SW 1271 (cell line): Measurements from ENCODE around the gene RAD23B.

Experiments
- DNase-seq, 2 experiments: peaks; one replicate each; lab custom pipeline; 2025; lab: John Stamatoyannopoulos, UW

The RAD23B gene

DNA sequence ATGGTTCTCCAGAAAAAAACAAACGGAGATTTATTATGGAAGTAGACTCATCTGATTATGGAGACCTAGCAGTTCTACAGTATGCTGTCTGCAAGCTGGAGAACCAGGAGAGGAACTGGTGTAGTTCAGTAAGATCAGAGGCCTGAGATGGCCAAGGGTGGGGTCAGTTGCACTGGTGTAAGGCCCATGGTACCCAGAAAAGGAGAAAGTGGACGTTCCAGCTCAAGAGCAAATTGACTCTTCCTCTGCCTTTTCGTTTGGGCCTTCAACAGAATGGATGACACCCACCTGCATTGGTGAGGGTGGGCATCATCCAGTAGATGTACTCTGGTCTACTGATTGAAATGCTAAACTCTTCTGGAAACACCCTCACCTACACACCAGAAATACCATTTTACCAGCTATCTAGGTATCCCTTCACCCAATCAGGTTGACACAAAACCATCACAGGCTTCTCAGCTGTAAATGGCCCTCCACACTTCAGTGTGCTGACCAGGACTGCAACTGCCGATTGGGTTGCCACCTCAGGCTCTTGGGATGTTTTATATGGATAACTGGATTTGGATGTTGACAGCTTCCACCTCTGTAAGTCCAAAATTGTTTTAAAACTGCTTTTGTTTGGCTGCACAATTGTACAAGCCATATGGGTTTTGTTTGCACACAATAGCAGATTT, 51.2 kb downstream of the RAD23B start:
- no peak for DNase-seq

GRCh38 chr9:107335331-107335730, 52.3 kb downstream of the RAD23B start:
- no peak for DNase-seq

- no peak for DNase-seq
Observed at GRCh38 chr9:107336718-107337360, 53.8 kb downstream of the RAD23B start.

GRCh38 chr9:107337676-107338590, 54.9 kb downstream of the RAD23B start:
- DNase-seq, result no peak

GRCh38 chr9:107338911-107339659, 56.0 kb downstream of the RAD23B start:
- DNase-seq, result no peak

DNA sequence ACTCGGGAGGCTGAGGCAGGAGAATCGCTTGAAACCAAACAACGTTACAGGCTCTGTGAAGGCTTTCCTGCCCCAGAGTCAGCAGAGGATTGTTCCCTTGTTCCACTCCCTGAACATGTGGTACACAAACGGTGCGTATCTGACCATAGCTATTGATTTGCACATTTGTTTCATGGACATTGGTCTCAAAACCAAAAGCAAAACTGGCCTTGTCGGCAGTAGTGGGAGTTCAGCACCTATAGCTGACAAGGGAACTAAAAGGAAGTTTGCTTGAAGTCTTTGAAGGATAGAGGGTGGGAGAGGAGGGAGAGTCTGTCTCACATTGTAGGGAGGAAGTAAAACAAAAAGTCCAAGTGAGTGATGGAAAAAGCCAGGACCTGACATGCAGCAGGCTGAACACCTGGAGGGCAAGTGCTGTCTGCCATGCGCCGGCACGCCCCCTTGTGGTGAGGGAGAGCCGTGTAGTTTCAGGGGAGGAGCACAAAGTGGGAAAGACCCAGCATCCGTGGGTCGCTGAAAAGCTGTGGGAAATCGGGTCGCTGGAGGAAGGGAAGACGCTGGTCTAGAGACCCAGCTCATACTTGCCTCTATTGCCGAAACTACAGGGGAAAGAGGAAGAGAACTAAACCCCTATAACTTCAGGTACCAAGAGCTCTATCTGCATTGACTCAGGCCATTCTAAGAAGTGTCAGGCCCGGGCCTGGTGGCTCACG, 58.0 kb downstream of the RAD23B start:
- peak; percentile 40 to 59 for DNase-seq

- no peak for DNase-seq
Observed at GRCh38 chr9:107342476-107343161, 59.5 kb downstream of the RAD23B start.

DNA sequence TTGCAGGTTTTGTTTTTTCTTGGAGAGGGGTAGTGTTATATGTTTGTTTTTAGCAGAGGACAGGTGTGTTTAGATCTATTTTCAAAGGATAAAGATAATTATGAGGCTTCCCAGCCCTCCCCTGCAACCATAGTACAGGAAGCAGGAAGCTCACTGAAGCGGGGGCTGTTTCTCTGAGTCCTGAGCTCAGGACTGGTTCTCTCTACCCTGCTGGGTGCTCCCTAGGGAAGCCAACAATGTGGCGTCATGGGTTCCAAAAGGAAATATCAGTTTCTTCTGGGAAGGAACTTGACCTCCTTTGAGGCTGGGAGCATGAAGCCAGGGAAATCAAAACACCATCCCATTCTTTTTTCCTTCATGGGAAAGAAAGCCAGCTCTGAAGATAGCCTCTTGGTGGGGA, 62.2 kb downstream of the RAD23B start:
- no peak for DNase-seq

DNA sequence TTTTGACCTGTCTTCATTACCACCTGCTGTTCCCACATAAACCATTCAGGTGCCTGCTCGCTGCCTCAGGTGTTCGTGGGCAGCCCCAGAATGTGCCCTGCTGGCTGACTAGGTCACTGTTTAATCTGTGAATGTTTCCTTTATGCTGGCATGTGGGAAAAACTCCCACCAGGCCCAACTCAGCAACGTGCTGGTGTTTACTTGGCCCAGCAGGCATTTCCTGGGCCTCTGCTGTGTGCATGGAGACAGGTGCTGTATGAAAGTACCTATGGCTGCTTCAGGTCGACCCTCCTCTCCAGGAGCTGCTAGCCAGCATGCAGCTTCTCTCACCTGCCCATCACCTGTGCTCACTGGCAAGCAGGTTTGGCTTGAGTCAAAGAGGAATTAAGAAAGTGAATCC, 65.8 kb downstream of the RAD23B start:
- DNase-seq, result no peak

GRCh38 chr9:107350443-107350842, 67.4 kb downstream of the RAD23B start:
- DNase-seq, result no peak

GRCh38 chr9:107351382-107352045, 68.4 kb downstream of the RAD23B start:
- DNase-seq, result no peak

- no peak for DNase-seq
Observed at GRCh38 chr9:107355394-107355793, 72.3 kb downstream of the RAD23B start.

DNA sequence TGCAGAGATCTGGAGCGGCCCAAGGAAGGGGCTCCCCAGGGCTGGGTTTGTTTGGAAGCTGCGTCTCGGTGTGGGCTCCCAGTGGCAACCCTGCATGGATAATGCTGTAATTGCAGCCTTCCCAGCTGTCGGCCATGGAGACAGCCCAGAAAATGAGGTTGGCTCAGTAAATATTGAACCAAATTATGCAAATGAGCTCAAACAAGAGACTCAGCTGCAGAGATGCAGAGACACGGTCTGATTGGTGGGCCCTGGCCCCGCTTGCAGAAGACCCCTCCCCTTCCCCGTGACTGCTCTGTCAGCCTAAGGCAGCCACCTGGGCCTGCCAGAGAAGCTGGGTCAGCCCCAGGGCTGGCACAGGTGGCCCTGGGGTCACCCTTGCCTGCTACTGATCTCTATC, 75.9 kb downstream of the RAD23B start:
- DNase-seq, result no peak

DNA sequence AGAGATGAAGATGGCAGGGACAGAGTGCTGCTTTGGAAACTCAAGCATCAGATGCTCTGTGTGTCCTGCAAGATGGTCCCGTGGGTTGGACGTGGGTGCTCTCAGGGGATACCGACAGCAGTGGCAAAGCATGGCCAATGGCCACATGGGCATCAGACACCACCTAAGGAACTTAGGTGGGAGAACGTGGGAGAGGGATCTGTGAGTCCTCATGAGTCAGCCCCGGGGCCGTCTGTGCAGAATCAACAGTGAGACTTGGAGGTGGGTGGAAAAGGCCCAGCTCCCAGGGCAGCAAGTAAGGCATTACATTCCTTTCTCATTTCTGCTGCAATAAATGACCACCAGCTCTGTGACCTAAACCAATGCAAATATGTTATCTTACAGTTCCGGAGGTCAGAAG, 77.0 kb downstream of the RAD23B start:
- no peak for DNase-seq

GRCh38 chr9:107361816-107362215, 78.7 kb downstream of the RAD23B start:
- DNase-seq, result no peak

GRCh38 chr9:107363516-107364152, 80.6 kb downstream of the RAD23B start:
- no peak for DNase-seq

DNA sequence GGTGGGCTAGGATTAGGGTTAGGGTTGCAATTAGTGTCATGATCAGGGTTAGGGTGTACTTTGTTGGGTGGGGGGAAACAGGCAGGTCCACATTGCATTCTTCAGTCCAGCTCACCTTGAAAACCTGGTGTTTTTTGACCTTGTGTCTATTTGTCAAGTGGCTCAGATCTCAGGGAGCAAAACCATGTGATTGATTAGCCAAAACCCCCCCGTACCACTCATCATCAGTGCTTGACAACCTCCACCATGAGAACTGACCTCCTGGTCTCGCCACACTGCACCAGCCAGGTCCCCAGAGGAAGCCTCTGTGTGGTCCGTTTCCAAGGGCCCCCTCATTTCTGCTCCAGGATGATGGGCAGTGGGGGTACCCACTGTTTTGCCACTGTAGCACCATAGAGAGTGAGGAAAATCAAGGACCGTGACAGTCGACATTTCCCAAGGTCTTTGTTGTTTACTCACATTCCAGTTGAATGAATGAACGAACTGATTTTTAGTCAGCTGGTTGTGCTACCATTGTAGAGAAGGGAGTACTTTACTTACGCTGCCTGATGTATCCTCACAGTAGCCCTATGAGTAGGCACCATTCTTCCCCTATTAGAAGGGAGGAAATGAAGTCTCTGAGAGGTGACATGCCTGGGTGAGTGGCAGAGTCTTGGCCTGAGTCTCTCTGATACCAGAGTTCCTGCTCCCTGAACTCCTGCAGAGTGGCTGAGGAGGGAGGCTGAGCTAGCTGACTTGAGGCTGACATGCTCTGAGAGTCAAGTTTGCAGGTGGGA, 84.8 kb downstream of the RAD23B start:
- no peak for DNase-seq

DNA sequence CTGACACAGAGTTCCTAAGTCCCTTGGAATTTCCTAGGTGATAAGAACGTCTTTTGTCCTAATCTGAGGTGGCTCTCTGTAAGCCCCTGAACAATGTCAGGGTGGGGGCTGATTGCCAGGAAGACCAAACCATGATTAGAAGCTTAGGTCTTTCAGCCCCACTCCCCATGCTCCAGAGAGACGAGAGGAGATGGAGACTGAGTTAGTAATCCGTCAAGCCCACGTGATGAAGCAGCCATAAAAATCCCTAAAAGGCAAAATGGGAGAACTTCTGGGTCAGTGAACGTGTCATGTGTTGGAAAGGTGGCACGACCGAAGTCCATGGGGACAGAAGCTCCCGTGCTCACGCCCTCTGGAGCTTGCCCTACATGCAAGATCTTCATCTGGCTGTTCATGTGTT, 85.6 kb downstream of the RAD23B start:
- DNase-seq, result no peak

DNA sequence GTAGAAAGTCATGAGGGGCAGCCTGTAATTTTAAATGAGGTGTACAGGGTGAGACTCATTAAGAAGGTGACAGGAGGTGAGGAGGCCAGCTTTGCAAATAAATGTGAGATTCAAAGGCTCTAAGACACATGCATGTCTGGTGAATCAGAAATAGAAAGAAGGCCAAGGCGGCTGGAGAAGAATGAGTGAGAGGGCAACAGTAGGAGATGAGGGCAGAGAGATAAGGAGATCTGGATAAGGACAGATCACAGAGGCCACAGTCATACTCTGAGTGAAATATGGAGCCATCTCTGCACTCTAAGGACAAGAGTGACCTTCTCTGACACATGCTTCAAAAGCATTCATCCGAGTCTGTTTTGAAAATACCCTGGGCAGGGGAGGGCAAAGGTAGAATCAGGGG, 90.7 kb downstream of the RAD23B start:
- no peak for DNase-seq
